HepG2 (cell line): ENCODE results near the gene SORL1-AS1.

ENCODE experiments used
- ATAC-seq: fragments of 200-7000 bp; cut with Tn5 transposase; 3 replicates; pipeline ENCODE4 v1.9.1; 2020; ENCODE audit warnings: mild to moderate bottlenecking, moderate library complexity
- BruUV-seq: library from RNA; stranded (reverse); fragments of 400-500 nt; replicated peaks from 2 replicates; lab custom pipeline; 2021; lab: Mats Ljungman, UMichigan
- CTCF ChIA-PET: fragments of 300-600 bp; formaldehyde crosslinking; extraction: SDS; loops from one replicate; lab custom pipeline; 2021; ENCODE audit warnings: low total read pairs, inconsistent platforms, low intra/inter-chr PET ratio; lab: Yijun Ruan, JAX
- POLR2A ChIA-PET: fragments of 350-600 bp; sonication (Branson Sonifier 250); formaldehyde crosslinking; loops from one replicate; lab custom pipeline; 2020; ENCODE audit warnings: antibody characterized with exemption, inconsistent platforms; lab: Yijun Ruan, JAX
- DNase-seq: peaks from one replicate; pipeline ENCODE4 v3.0.0-alpha.2; 2015; ENCODE audit warnings: low spot score
- FAIRE-seq: peaks from 3 replicates; lab custom pipeline; 2011; peaks lifted over from hg19 to GRCh38; lab: Jason Lieb, UNC
- H2AFZ ChIP-seq: one replicate; pipeline ENCODE4 v1.6.1; 2011; ENCODE audit warnings: low read length, inconsistent platforms
- H3K27ac ChIP-seq: fragments of 300-600 bp; 3 replicates; pipeline ENCODE4 v1.8.0; 2011; ENCODE audit warnings: mixed run types, mild to moderate bottlenecking, mixed read lengths, low read length, inconsistent platforms; ENCODE audit not compliant: insufficient read depth; ENCODE audit errors: extremely low read length
- H3K27me3 ChIP-seq, 2 experiments: fragments of 200-600 bp in 1 of 2; 2 replicates in 1 of 2; 3 replicates in 1 of 2; pipeline versions ENCODE4 v1.6.0 to v1.8.0; 2011; ENCODE audit warnings: low read length in 2 of 2, mild to moderate bottlenecking in 2 of 2, moderate library complexity in 2 of 2, inconsistent platforms in 1 of 2; ENCODE audit not compliant: insufficient read depth in 2 of 2, control insufficient read depth in 1 of 2
- H3K36me3 ChIP-seq, 2 experiments: fragments of 200-600 bp in 1 of 2; replicated peaks in 1 of 2; 2 replicates in 1 of 2; 3 replicates in 1 of 2; pipeline versions ENCODE4 v1.5.1 to v1.8.0; 2011; ENCODE audit warnings: low read length in 2 of 2, inconsistent platforms in 1 of 2; ENCODE audit not compliant: insufficient read depth in 2 of 2, control insufficient read depth in 1 of 2
- H3K4me1 ChIP-seq: 2 replicates; pipeline ENCODE4 v1.5.1; 2012; ENCODE audit warnings: low read length, inconsistent platforms; ENCODE audit not compliant: insufficient read depth
- H3K4me2 ChIP-seq: 2 replicates; pipeline ENCODE4 v1.6.0; 2011; ENCODE audit warnings: low read depth, low read length, inconsistent platforms
- H3K4me3 ChIP-seq, 3 experiments: fragments of 200-600 bp in 1 of 3; sonication (generic), shearing (Covaris generic) in 1 of 3; replicated peaks in 1 of 3; 2 replicates each; pipeline ENCODE4 v1.5.1; 2011 to 2016; ENCODE audit warnings: low read length in 3 of 3, inconsistent platforms in 2 of 3, low read depth in 2 of 3, mild to moderate bottlenecking in 2 of 3, control low read depth in 1 of 3, mixed read lengths in 1 of 3; ENCODE audit not compliant: insufficient read depth in 1 of 3
- H3K79me2 ChIP-seq: one replicate; pipeline ENCODE4 v1.6.1; 2011; ENCODE audit warnings: low read length, inconsistent platforms; ENCODE audit not compliant: insufficient read depth
- H3K9ac ChIP-seq: 2 replicates; pipeline ENCODE4 v1.6.0; 2011; ENCODE audit warnings: mild to moderate bottlenecking, low read depth, low read length, inconsistent platforms; ENCODE audit not compliant: insufficient read depth
- H3K9me3 ChIP-seq: 2 replicates; pipeline ENCODE4 v1.5.1; 2012; ENCODE audit warnings: mild to moderate bottlenecking, low read length
- H4K20me1 ChIP-seq: 2 replicates; pipeline ENCODE4 v1.6.0; 2011; ENCODE audit warnings: inconsistent platforms, mild to moderate bottlenecking, low read length, moderate library complexity; ENCODE audit not compliant: insufficient read depth
- ATF3 ChIP-seq: sonication (generic); formaldehyde crosslinking; IDR thresholded peaks from 2 replicates; pipeline ENCODE4 v1.4.0; 2020; ENCODE audit warnings: missing genetic modification reagents
- MEIS2 ChIP-seq: sonication (generic); formaldehyde crosslinking; IDR thresholded peaks from 2 replicates; pipeline ENCODE4 v1.9.0; 2021; ENCODE audit warnings: mild to moderate bottlenecking, missing genetic modification reagents
- POLR2AphosphoS5 ChIP-seq: IDR thresholded peaks from 2 replicates; pipeline ENCODE4 v1.6.1; 2012; ENCODE audit warnings: low read depth, low read length
- REPIN1 ChIP-seq: sonication (generic); formaldehyde crosslinking; IDR thresholded peaks from 2 replicates; pipeline ENCODE4 v1.8.0; 2022; ENCODE audit warnings: missing genetic modification reagents, low read depth, mild to moderate bottlenecking, borderline replicate concordance
- TBL1XR1 ChIP-seq: fragments of 150-350 bp; IDR thresholded peaks from 2 replicates; pipeline ENCODE4 v1.6.1; 2014; ENCODE audit warnings: borderline replicate concordance, low read length; ENCODE audit not compliant: partially characterized antibody
- TFE3 ChIP-seq: IDR thresholded peaks from 2 replicates; pipeline ENCODE4 v1.6.1; 2016
- YEATS2 ChIP-seq: sonication (generic); formaldehyde crosslinking; IDR thresholded peaks from 2 replicates; pipeline ENCODE4 v1.4.0; 2020; ENCODE audit warnings: missing genetic modification reagents, borderline replicate concordance
- ZNF263 ChIP-seq: sonication (generic); formaldehyde crosslinking; IDR thresholded peaks from 2 replicates; pipeline ENCODE4 v1.4.0; 2020; ENCODE audit warnings: missing genetic modification reagents
- ZNF3 ChIP-seq: IDR thresholded peaks from 2 replicates; pipeline ENCODE4 v1.7.0; 2017; ENCODE audit warnings: inconsistent platforms
- ZNF563 ChIP-seq: sonication (generic); formaldehyde crosslinking; IDR thresholded peaks from 2 replicates; pipeline ENCODE4 v1.8.0; 2022; ENCODE audit warnings: mild to moderate bottlenecking, moderate library complexity, missing genetic modification reagents
- ZNF570 ChIP-seq: sonication (generic); formaldehyde crosslinking; IDR thresholded peaks from 2 replicates; pipeline ENCODE4 v1.4.0; 2020; ENCODE audit warnings: mild to moderate bottlenecking, missing genetic modification reagents, borderline replicate concordance
- ZNF577 ChIP-seq: sonication (generic); formaldehyde crosslinking; IDR thresholded peaks from 2 replicates; pipeline ENCODE4 v1.4.0; 2020; ENCODE audit warnings: mild to moderate bottlenecking, low read depth, missing genetic modification reagents, borderline replicate concordance
- ZNF614 ChIP-seq: IDR thresholded peaks from 2 replicates; pipeline ENCODE4 v1.6.1; 2018; ENCODE audit warnings: missing biosample characterization, missing genetic modification reagents, inconsistent platforms, borderline replicate concordance
- ZNF749 ChIP-seq: sonication (generic); formaldehyde crosslinking; IDR thresholded peaks from 2 replicates; pipeline ENCODE4 v1.8.0; 2022; ENCODE audit warnings: mild to moderate bottlenecking, missing genetic modification reagents, moderate library complexity, borderline replicate concordance
- WGBS: methylation state at CpG from one replicate; pipeline ENCODE4 v1.1.6; 2017; ENCODE audit warnings: low lambda C conversion rate; 5-methylcytosine and 5-hydroxymethylcytosine counted together
- in situ Hi-C: cut with HindIII; loops from 2 replicates; pipeline ENCODE4 v1.10.0; 2017; ENCODE audit warnings: low pct_unique_long_range_greater_than_20kb; ENCODE audit not compliant: extremely low pct_ligation_motif_present
- intact Hi-C: fragments of 100-400 bp; cut with micrococcal nuclease; formaldehyde crosslinking; loops from one replicate; pipeline ENCODE4 v1.10.0; 2022; ENCODE audit not compliant: unreplicated experiment
- TF ChIP-seq, protein P1 (sequence below), 2 experiments: fragments of 450-650 bp in 1 of 2; sonication (generic) in 1 of 2; formaldehyde crosslinking in 1 of 2; IDR thresholded peaks; 2 replicates each; pipeline versions ENCODE4 v1.6.1 to v1.8.0; 2016 to 2022; ENCODE audit warnings: antibody characterized with exemption in 1 of 2, mild to moderate bottlenecking in 1 of 2, missing genetic modification reagents in 1 of 2

SORL1-AS1 gene

GRCh38 chr11:121422675-121423074 is 30.1 kb downstream of the SORL1-AS1 start:
- ATAC-seq (no peak), DNase-seq (no peak), FAIRE-seq (no peak)
- H3K79me2 ChIP-seq = no peaks in the 10 kb centered on the region
- no peak overlapping the region for H2AFZ ChIP-seq
- ChIA-PET CTCF (no interaction called here), POLR2A (no interaction called here)
- no peak overlapping the region for H3K4me3 ChIP-seq
- in situ Hi-C loops = no loop called here
- H3K27me3 ChIP-seq = peaks cover 0 to 13% of the 10 kb centered on the region in 2 experiments; a peak in 3 of 5 replicates
- no peaks in the 10 kb centered on the region for H3K9me3 ChIP-seq
- no TSS peak for BruUV-seq
- TF ChIP-seq YEATS2 (CRISPR knock-in tag) (no peak), ZNF614 (CRISPR knock-in tag) (no peak), MEIS2 (CRISPR knock-in tag) (no peak), ZNF263 (CRISPR knock-in tag) (no peak), TFE3 (CRISPR knock-in tag) (no peak), ZNF570 (CRISPR knock-in tag) (no peak), ZNF563 (CRISPR knock-in tag) (no peak), ZNF3 (no peak), REPIN1 (no peak), POLR2AphosphoS5 (no peak), ATF3 (CRISPR knock-in tag) (no peak), ZNF749 (CRISPR knock-in tag) (no peak), ZNF577 (CRISPR knock-in tag) (no peak), TBL1XR1 (no peak)
- TF ChIP-seq, protein P1, sequence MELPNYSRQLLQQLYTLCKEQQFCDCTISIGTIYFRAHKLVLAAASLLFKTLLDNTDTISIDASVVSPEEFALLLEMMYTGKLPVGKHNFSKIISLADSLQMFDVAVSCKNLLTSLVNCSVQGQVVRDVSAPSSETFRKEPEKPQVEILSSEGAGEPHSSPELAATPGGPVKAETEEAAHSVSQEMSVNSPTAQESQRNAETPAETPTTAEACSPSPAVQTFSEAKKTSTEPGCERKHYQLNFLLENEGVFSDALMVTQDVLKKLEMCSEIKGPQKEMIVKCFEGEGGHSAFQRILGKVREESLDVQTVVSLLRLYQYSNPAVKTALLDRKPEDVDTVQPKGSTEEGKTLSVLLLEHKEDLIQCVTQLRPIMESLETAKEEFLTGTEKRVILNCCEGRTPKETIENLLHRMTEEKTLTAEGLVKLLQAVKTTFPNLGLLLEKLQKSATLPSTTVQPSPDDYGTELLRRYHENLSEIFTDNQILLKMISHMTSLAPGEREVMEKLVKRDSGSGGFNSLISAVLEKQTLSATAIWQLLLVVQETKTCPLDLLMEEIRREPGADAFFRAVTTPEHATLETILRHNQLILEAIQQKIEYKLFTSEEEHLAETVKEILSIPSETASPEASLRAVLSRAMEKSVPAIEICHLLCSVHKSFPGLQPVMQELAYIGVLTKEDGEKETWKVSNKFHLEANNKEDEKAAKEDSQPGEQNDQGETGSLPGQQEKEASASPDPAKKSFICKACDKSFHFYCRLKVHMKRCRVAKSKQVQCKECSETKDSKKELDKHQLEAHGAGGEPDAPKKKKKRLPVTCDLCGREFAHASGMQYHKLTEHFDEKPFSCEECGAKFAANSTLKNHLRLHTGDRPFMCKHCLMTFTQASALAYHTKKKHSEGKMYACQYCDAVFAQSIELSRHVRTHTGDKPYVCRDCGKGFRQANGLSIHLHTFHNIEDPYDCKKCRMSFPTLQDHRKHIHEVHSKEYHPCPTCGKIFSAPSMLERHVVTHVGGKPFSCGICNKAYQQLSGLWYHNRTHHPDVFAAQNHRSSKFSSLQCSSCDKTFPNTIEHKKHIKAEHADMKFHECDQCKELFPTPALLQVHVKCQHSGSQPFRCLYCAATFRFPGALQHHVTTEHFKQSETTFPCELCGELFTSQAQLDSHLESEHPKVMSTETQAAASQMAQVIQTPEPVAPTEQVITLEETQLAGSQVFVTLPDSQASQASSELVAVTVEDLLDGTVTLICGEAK (IDR thresholded peaks at IDR 0.05) = no peak
- TF ChIP-seq, protein P1 (CRISPR knock-in tag; IDR thresholded peaks at IDR 0.05) = no peak
- H3K4me1 ChIP-seq = peaks cover 9% of the 10 kb centered on the region
- no peak overlapping the region for H3K9ac ChIP-seq
- no peak overlapping the region for H3K27ac ChIP-seq
- H3K36me3 ChIP-seq = no peaks in the 10 kb centered on the region
- intact Hi-C loops = no loop called here
- H3K4me2 ChIP-seq = no peak overlapping the region
- H4K20me1 ChIP-seq = no peaks in the 10 kb centered on the region
- WGBS = 13% methylated on average over 4 of the region's 4 CpGs
